ENCODE measurements around the gene SUFU. TPM values are rescaled to one million over a fixed set of nuclear protein-coding genes. Genes with fewer than 3 reads are reported as not detected.

SUFU gene
- total and polyA plus RNA-seq, 2 of the 13 experiments (the other 11 are each of a cell fraction or from before 2014, with no cell fraction given), result 2.9 to 5.5 TPM

DNA sequence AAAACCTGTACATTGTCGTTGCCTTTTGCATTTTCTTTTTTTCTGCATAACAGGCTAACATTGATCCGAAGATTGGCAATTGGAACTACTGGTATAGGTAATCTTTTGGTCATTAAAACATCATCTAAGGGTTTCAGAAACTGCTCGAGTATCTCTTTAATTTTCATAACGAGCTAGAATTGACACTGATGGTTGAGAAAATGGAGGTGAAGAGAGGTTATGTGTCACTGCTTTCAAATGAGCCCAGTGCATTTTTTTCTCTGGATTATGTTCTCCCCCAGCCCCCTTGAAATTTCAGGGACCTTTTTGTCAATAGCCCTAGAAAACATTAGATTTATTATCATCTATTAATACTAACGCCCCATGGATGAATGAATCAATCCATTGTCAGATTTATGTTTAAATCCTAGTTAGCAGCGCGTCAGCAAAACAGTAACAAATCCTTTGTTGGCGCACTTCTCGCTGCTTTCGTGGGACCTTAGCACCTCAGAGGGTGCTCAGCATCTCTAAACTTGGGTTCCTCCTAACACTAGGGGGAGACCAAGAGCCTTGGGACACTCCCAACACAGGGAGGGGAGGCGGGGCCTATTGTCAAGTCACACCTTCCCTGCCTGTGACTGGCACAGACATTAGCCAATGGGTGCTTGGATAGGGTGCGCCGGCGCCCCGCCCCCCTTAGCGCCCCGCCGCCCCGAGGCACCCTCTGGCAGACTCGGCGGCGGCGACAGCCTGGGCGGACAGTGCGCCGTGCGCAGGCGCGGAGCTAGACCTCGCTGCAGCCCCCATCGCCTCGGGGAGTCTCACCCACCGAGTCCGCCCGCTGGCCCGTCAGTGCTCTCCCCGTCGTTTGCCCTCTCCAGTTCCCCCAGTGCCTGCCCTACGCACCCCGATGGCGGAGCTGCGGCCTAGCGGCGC is at the start of gene SUFU (continued):
- TF ChIP-seq MYC (CRISPR knock-in tag; IDR thresholded peaks at IDR 0.05; ENCODE audit: borderline replicate concordance) (peak; percentile 19; the same call in 1 of the 2 replicates), TBL1XR1 (IDR thresholded peaks at IDR 0.05; ENCODE audit: borderline replicate concordance, low read length, partially characterized antibody) (no peak), JARID2 (CRISPR knock-in tag; IDR thresholded peaks at IDR 0.05; ENCODE audit: insufficient replicate concordance) (no peak), ZNF570 (CRISPR knock-in tag; IDR thresholded peaks at IDR 0.05; ENCODE audit: borderline replicate concordance) (no peak), SP140L (CRISPR knock-in tag; IDR thresholded peaks at IDR 0.05; ENCODE audit: borderline replicate concordance) (no peak), ATF7-NPFF (CRISPR knock-in tag; IDR thresholded peaks at IDR 0.05; ENCODE audit: low read depth) (peak; percentile 60; the same call in 1 of the 2 replicates), CBX1 (IDR thresholded peaks at IDR 0.05; ENCODE audit: low read depth) (no peak), ZNF83 (CRISPR knock-in tag; IDR thresholded peaks at IDR 0.05; ENCODE audit: borderline replicate concordance) (no peak), ZFP36 (IDR thresholded peaks at IDR 0.05; ENCODE audit: borderline replicate concordance, low read depth, low read length, partially characterized antibody) (no peak), ZFY (CRISPR knock-in tag; IDR thresholded peaks at IDR 0.05) (peak; percentile 84), TP53 (CRISPR knock-in tag; conservative IDR thresholded peaks at IDR 0.05) (no peak), ZNF138 (CRISPR knock-in tag; IDR thresholded peaks at IDR 0.05; ENCODE audit: low read depth) (0 out of 2 replicates have a peak, but pooled peaks have one; percentile 50), ZBTB42 (CRISPR knock-in tag; IDR thresholded peaks at IDR 0.05) (no peak), ZNF496 (CRISPR knock-in tag; IDR thresholded peaks at IDR 0.05; ENCODE audit: insufficient replicate concordance) (no peak), ZFAT (CRISPR knock-in tag; conservative IDR thresholded peaks at IDR 0.05) (no peak), GFI1 (CRISPR knock-in tag; IDR thresholded peaks at IDR 0.05; ENCODE audit: borderline replicate concordance) (no peak), SALL2 (CRISPR knock-in tag; IDR thresholded peaks at IDR 0.05) (0 out of 2 replicates have a peak, but pooled peaks have one; percentile 35), RFX1 (IDR thresholded peaks at IDR 0.05) (no peak), SMC3 (IDR thresholded peaks at IDR 0.05; ENCODE audit: low read length) (peak; percentile 83)
- TF ChIP-seq, protein P1, sequence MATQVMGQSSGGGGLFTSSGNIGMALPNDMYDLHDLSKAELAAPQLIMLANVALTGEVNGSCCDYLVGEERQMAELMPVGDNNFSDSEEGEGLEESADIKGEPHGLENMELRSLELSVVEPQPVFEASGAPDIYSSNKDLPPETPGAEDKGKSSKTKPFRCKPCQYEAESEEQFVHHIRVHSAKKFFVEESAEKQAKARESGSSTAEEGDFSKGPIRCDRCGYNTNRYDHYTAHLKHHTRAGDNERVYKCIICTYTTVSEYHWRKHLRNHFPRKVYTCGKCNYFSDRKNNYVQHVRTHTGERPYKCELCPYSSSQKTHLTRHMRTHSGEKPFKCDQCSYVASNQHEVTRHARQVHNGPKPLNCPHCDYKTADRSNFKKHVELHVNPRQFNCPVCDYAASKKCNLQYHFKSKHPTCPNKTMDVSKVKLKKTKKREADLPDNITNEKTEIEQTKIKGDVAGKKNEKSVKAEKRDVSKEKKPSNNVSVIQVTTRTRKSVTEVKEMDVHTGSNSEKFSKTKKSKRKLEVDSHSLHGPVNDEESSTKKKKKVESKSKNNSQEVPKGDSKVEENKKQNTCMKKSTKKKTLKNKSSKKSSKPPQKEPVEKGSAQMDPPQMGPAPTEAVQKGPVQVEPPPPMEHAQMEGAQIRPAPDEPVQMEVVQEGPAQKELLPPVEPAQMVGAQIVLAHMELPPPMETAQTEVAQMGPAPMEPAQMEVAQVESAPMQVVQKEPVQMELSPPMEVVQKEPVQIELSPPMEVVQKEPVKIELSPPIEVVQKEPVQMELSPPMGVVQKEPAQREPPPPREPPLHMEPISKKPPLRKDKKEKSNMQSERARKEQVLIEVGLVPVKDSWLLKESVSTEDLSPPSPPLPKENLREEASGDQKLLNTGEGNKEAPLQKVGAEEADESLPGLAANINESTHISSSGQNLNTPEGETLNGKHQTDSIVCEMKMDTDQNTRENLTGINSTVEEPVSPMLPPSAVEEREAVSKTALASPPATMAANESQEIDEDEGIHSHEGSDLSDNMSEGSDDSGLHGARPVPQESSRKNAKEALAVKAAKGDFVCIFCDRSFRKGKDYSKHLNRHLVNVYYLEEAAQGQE (IDR thresholded peaks at IDR 0.05; ENCODE audit: borderline replicate concordance in 1 of 2, low read depth in 1 of 2, low read length in 2 of 2), result peak in 1 of 2 experiments; percentile 46; a peak in 1 of 4 replicates
- TF ChIP-seq, protein P2, sequence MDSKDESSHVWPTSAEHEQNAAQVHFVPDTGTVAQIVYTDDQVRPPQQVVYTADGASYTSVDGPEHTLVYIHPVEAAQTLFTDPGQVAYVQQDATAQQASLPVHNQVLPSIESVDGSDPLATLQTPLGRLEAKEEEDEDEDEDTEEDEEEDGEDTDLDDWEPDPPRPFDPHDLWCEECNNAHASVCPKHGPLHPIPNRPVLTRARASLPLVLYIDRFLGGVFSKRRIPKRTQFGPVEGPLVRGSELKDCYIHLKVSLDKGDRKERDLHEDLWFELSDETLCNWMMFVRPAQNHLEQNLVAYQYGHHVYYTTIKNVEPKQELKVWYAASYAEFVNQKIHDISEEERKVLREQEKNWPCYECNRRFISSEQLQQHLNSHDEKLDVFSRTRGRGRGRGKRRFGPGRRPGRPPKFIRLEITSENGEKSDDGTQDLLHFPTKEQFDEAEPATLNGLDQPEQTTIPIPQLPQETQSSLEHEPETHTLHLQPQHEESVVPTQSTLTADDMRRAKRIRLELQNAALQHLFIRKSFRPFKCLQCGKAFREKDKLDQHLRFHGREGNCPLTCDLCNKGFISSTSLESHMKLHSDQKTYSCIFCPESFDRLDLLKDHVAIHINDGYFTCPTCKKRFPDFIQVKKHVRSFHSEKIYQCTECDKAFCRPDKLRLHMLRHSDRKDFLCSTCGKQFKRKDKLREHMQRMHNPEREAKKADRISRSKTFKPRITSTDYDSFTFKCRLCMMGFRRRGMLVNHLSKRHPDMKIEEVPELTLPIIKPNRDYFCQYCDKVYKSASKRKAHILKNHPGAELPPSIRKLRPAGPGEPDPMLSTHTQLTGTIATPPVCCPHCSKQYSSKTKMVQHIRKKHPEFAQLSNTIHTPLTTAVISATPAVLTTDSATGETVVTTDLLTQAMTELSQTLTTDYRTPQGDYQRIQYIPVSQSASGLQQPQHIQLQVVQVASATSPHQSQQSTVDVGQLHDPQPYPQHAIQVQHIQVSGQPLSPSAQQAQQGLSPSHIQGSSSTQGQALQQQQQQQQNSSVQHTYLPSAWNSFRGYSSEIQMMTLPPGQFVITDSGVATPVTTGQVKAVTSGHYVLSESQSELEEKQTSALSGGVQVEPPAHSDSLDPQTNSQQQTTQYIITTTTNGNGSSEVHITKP (CRISPR knock-in tag; IDR thresholded peaks at IDR 0.05; ENCODE audit: low read depth), result peak; percentile 66; the same call in 1 of the 2 replicates

Data from HepG2 (cell line).